B cell (primary cell): ENCODE data around the gene QPCT.

Source experiments
- EZH2 ChIP-seq: IDR thresholded peaks from 2 replicates; pipeline ENCODE4 v1.6.1; 2012; ENCODE audit warnings: borderline replicate concordance, low read depth, mild to moderate bottlenecking, moderate library complexity, low read length; ENCODE audit not compliant: insufficient read depth, poor library complexity, severe bottlenecking
- TF ChIP-seq, protein P1 (sequence below): fragments of 200-600 bp; IDR thresholded peaks from one replicate; pipeline ENCODE4 v1.8.0; 2022; ENCODE audit warnings: antibody characterized with exemption, mild to moderate bottlenecking

GRCh38 chr2:37367984-37368383 lies 23.6 kb downstream of the QPCT start:
- TF ChIP-seq, protein P1, sequence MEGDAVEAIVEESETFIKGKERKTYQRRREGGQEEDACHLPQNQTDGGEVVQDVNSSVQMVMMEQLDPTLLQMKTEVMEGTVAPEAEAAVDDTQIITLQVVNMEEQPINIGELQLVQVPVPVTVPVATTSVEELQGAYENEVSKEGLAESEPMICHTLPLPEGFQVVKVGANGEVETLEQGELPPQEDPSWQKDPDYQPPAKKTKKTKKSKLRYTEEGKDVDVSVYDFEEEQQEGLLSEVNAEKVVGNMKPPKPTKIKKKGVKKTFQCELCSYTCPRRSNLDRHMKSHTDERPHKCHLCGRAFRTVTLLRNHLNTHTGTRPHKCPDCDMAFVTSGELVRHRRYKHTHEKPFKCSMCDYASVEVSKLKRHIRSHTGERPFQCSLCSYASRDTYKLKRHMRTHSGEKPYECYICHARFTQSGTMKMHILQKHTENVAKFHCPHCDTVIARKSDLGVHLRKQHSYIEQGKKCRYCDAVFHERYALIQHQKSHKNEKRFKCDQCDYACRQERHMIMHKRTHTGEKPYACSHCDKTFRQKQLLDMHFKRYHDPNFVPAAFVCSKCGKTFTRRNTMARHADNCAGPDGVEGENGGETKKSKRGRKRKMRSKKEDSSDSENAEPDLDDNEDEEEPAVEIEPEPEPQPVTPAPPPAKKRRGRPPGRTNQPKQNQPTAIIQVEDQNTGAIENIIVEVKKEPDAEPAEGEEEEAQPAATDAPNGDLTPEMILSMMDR = no peak
- no peak for TF ChIP-seq EZH2
